ENCODE data around the gene MED12L.
"Not testable (repeated sequence)": the region's sequence is repeated elsewhere in the genome, so short reads cannot be mapped to it uniquely, and the experiment has no call there.

MED12L gene

DNA sequence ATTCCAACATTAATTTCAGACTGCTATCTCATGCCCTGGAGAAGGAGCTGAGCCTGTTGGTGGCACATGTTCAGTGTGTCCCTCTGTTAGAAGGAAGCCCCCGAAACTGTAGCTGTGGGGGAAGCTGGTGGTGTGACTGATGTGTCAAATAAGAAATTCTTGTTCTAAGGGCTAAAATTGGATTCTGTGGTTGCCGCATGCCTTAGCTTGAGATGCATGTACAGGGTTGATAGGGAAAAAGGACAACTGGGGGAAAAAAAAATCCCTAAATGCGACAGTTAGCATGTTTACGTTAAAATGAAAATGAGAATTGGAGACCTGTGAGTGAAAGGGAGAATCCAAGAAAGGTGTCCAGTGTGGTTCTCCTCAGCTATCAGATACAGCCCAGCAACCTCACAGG lies 58.6 kb downstream of the MED12L start:
- DNase-seq: no peak

DNA sequence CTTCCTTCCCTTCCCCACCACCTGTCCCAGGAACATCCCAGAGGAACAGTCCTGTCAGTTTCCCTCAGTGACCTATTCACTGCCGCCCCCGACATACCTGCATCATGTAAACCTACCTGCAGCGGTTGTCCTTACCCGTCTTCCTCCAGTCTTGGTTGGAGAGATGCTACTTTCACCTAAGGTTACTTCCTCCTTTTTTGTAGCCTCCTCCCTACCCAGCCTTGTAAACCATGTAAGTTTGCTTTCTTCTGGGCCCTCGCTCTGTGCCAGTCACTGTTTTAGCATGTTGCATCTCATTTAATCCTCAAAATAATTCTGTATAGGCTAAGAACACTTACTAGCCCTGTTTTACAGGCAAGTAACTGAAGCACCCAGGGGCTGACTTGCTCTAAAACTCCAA lies 59.3 kb downstream of the MED12L start:
- no peak for DNase-seq

DNA sequence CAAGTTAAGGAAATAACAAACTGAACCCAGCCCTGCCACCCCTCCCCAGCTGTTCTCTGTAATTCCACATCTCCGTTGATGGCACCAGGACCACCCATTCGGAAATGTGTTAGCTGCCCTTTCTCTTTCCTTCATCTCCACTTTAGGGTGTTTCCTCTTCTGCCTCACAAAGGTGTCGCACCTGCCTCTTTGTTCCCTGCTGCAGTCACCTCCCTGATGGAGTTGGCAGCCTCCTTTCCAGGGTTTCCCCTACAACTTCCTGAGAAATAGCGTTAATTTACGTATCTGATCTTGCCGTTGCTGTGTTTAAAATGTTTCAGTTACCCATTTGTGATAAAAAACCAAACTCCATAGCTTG lies 60.2 kb downstream of the MED12L start:
- DNase-seq: no peak

DNA sequence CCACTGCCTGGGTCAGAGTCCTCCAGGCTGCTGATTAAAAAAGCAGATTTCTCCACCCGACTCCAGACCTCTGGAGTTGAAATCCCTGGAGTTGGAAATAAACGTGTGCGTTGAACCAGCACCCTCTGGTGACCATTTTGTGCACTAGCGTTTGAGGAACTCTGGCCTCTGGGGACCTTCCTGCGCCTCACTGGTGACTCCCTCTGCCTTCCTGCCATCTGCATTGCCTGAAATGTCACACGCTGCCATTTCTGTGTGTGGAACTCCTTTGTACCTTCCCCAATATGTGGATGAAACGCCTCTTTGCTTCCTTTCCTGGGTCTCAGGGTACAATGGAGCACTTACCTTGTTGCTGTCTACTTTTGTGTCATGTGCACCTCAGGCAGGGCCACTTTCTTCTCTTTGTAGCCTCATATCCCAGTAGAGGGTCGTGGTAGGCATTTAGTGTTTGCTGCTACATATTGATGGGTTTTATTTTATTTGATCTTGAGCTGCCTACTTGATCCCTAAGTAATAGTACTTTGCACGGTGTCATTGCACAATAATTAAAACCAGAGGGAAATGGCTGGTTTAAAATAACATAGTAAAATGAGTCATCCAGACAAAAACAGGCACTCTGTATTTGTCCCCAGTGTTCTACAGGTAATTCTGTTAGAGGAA lies 60.7 kb downstream of the MED12L start:
- DNase-seq: peak; percentile 92

DNA sequence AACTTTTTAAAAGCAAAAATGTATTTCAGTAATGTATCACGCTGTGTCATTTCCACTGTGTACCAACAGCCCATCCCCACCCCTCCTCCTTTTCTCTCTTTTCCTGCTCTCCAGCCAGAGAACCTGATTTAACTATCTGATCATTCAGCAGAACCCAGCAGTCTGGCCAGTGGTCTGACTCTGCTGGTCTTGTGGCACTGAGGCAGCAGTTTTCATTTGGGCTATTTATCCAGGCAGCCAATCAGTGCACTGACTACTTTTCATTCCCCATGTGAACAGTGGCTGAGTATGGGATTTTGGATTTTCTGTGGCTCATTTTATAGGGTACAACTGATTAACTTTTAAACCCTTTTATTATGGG lies 61.2 kb downstream of the MED12L start:
- no peak for DNase-seq

DNA sequence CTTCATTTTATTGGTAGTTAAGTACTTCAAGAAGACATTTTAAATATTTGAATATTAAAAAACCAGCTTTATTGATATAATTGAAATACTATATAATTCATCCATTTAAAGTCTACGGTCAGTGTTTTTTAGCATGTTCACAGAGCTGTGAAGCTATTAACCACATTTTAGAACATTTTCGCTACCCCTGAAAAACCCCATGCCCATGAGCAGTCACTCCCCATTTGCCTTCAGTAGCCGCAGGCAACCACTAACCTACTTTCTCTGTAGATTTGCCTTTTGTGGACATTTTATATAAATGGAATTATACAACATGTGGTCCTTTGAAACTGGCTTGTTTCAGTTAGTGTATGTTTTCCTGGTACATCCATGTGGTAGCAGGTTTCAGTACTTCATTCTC lies 61.8 kb downstream of the MED12L start:
- DNase-seq: no peak

DNA sequence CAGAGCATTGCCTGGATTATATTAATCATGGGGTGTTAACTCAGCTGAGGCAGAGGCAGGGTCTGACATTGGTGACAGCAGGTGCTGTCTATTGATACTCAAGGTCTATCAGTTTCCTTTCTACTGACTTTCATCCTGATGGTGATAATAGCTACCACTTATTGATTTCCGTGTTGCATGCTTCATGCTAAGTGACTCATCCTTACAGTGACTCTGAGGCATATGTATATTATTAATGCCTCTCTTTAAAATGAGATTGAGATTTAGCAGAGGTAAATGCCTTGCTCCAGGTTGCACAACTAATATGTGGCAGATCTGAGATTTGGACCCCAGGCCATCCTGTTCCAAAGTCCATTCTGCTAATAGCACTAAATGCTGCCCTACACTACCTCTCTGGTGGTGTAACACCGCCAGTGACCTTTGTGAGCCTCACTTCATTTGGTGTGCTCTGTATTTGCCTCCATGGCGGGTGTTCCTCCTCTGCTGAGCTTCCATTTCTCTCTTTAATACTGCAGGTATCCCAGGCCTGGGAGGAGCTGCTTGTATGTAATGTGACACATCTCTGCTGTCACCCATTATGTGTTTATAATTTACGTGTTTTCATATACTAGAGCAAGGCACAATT lies 67.1 kb downstream of the MED12L start:
- DNase-seq: no peak

DNA sequence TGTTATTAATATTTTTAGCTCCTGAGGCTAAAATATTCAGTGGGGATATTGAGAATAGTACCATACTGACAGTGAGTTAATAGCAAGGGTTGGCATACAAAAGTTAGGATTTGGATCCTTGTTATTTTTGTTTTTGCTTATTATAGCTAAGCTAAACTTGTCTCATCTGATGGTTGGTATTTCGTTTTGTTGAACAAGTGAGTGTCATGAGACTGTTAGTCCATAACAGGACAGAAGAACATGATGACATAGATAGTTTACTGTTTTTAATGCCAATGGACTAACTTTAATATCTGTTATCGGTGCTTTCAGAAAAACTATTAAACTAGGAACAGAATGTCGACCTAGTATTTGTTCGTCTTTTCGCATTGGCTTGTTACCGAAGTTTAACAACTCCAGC lies 69.1 kb downstream of the MED12L start:
- DNase-seq: no peak

DNA sequence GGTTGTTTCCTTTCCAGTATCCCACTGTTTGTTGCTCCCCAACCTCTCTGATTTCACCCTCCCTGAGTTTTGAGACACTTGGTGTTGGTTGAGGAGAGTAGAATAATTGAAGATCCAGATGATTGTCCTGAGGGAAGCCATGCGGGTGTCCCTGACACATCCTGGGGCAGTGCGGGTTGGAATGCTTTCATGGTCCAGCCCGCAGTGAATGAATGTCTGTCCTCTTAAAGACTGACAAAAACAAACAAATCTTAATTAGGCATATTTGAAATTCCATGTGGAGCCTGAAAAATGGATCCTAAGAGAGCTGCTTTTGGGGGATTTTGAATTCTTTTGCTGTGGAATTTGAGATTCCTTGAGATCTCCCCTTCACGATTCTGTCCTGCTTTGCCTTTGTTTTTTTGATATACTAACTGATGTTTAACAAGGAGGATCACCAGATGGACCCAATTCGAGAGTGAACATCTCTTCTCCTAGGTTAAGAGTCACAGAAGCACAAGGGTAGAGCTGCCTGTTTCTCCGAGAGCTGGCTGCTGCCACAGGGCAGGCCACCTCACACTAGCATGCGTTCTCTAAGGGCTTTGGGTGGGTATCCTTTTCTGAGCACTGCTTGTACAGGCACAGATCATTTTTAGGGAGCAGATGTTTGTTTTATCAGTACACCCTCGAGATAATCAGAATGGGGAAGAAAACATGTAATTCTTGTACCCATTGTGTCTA lies 70.1 kb downstream of the MED12L start:
- no peak for DNase-seq

DNA sequence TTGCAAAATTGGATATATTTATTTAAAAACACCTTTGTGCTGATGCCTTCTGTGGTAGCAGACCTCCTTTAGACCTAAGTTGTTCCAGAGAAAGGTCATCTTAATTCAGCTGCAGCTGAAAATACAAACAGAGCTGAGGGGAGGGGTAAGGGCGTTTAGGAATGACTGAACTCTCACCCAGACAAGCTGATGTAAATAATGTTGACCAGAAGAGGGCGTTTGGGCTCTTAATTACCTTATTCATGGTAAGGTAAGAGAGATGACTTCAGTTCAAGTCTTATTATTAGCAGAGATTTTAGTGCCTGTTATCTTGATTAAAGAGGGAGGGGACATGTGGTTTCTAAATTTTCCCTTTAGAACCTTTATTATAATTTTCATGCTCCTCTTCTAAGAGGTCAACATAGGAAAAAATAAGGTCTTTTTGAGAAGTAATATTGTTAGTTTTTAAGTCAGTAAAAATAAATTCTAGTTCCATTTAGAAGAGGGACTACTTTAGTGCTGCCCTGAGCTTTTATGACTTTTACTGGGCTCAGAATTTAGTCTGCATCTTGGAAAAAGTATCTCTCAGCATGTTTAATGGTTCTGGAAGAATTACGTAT lies 71.3 kb downstream of the MED12L start:
- peak; percentile 77 for DNase-seq

DNA sequence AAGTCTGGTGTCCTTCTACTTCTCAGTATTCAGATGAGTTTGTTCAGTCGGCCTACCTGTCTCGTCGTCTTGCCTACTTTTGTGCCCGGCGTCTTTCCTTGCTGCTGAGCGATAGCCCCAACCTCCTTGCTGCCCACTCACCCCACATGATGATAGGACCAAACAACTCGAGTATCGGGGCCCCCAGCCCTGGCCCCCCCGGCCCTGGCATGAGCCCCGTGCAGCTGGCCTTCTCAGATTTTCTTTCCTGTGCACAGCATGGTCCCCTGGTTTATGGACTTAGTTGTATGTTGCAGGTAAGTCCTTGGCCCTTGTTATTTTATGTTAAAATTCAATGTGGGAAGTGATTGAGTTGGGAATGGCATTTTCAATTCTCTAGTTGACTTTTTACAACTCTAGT lies 74.3 kb downstream of the MED12L start:
- DNase-seq: no peak

DNA sequence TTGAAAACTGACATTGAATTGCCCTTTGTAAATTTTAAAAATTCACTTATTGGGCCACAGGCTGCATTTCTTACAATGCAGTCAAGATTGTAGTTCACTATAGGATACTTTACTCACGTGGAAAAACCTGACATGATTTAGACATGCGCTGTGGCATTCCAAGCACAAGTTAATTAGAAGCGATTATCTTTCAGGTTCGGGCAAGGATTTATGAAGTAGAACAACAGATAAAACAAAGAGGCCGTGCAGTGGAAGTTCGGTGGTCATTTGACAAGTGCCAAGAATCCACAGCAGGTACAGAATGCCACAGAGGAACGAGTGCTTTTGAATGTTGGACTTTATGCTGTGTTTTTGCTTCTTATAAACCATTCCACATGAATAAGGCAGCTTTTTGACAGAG lies 79.8 kb downstream of the MED12L start:
- no peak for DNase-seq

DNA sequence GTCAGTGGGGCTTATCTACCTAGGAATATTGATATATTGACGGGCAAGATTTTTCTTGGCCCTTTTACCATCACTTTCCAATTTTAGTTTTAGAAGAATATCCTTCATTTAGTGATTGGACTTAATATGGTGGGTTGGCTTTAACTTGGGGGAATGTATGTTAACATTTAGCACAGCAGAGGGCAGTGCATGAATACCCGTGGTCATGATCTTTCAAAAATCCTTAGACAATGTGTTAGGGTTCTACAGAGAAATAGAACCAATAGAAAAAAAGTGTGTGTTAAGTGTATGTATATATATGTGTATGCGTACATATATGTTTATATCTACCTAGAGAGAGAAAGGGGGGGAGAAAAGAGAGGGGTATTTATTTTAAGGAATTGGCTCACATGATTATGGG lies 80.7 kb downstream of the MED12L start:
- DNase-seq: no peak

DNA sequence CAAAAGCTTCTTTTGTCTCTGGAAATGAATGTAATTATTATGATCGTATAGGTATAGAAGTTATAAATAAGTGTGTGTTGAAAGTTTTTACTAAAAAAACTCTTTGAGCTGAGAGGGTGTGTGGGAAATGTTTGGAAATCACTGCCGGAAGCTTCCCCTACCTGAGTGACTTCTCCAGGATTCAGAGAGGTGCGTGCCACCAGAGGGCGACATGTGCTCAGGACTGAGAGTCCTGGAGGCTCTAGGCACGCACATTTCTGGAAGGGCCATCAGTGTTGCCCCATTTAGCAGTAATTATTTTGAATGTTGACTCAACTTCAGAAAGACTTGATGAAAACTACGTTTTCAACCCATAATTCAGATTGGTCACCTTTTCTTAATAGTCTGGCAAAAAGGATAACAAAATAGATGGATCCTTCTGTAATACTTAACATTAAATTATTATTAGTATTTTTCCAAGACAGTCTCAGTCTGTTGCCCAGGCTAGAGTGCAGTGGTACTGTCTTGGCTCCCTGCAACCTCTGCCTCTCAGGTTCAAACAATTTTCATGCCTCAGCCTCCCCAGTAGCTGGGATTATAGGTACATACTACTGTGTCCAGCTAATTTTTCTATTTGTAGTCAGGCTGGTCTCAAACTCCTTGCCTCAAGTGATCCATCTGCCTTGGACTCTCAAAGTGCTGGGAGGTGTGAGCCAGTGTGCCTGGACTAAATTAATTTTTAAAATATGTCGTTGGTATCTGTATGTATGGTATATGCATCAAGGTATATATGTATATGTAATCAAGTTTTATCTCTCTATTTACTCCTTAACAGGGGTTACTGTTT lies 83.0 kb downstream of the MED12L start:
- DNase-seq: peak; percentile 32

DNA sequence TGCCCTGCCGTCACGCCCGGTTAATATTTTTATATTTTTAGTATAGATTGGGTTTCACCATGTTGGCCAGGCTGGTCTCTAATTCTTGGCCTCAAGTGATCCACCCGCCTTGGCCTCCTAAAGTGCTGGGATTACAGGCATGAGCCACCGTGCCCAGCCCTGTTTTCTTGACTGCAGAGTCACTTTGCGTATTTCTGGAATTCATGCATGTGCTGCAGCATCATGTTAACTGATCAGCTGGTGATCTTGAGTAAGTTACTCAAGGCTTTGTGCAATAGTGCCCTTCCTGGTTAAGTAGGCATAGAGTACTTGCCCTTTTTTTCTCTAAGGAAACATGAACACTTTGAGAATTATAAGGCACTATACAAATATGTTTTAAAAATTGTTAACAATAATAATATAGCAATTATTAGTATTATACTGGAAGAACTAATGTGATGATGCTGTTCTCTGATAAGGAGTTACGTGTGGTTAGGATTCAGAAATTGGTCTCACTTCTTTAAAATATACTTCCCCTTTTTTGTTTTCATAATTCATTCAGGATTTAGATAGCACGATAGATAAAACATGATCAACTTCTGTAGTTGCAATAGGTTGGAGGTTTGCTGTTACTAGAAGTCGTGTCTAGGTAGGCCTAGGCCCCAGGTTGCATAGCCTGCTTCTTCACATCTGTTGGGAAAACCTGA lies 83.9 kb downstream of the MED12L start:
- DNase-seq: no peak

DNA sequence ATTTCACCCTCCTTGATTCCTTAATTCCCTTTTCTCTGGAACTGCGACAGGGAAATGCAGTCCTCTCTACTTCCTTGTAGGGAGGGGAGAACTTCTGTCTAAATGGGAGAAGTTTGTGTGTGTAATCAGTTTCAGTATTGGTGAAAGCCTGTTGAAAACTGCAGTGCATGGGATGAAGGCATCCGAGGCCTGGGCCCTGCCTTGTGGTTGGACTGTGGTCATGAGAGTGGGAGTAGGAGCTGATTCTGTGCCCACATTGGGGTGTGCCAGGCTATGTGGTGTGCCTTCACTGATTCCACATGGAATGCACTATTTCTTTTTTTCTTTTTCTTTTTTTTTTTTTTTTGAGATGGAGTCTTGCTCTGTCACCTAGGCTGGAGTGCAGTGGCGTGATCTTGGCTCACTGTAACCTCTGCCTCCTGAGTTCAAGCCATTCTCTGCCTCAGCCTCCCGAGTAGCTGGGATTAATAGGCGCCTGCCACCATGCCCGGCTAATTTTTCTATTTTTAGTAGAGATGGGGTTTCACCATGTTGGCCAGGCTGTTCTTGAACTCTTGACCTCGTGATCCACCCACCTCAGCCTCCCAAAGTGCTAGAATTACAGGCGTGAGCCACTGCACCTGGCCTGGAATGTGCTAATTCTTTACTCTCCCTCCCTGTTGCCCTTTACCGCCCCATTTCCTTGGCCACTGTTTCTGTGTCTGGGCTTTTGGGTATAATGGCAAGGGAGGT lies 84.7 kb downstream of the MED12L start:
- not testable (repeated sequence) for DNase-seq

DNA sequence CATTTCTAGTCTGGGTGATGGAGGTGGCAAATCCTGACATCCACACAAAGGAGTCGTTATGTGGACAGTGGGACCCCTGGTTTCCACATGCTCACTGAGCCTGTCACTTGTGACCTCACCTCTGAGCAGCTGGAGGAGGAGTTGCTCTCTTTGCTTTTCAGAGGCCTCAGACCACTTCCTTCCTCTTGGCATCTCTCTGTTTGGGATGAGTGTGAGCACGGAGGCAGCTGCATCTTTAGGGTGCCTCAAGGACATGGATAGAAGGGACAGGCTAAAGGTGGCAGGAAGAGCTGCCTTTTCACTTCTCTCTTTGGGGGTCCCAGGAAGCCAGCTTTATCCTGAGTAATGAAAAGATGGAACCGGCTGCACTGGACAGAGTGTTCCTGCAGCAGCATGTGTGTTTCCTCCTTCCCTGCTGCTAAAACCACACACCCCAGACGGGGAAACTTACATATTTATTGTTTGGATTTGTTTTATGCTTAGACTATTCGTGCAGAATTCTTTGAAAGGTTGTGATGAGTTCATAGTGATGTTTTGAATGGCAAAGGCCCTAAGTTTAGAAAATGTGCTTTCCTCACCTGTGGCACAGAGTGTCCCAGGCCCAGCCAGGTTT lies 85.8 kb downstream of the MED12L start:
- DNase-seq: no peak

DNA sequence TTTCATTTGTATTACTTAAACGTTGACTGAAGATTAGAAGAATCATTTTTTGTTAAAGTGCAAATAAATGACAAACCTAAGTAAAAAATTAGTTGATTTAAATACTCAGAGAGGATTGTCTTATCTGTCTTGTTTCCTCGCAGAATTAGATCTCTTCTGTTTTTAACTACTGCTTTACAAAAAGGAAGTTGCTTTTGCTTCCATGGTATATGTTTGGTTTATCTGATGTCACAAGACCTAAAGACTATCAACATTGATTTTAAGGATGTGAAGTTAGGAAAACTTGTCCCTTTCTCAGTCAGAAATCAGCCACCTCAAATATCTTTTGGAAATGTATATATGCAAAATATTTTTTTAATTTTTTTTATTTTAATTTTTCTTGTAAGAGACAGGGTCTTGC lies 88.9 kb downstream of the MED12L start:
- no peak for DNase-seq

DNA sequence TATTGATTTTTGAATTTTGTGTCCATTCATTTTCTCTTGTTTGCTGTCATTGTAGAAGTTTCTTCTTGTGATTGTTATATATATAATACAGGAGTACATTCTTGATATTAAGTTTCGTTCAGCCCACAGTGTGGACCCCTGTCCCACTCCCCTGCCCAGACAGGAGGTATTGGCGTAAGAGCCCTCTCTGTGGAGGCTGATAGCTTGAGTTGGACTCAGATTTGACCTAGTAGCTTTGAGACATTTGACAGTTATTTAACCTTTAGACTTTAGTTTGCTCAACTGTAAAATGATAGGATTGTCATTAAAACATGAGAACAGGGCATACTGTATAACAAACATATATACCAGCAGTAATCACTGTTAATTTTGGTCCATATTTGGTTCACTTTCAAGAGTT lies 90.5 kb downstream of the MED12L start:
- no peak for DNase-seq

DNA sequence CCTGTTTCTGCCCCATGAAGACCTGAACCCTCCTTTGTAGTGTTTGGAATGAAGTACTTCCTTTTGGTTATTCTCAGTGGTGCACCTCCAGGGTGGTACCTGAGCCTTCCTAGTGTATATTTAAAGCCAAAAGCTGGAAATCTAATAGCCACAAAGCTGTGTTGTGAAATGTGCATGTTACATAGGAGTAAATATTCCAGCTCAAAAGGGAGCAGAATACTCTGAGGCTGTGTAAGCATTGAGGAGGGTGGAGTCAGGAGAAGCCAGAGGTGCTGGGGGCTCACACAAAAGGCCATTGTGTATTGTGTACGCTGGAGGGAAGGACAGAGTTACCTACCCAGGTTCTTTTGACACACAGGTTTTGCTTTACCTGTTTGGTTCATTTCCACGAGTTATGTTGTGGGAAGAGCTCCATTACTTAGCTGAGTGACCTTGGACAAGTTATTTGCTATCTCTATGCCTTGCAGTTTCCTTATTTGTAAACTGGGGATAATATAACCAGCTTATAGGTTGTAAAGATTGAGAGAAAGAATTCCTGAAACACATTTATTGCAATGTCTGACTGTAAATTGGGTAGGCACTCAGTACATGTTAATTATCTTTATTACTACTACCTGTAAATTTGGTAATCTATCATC lies 92.9 kb downstream of the MED12L start:
- DNase-seq: no peak

Measured in NCI-H1694 (cell line).